HepG2 (cell line): ENCODE results near the gene SDK1. TPM values are rescaled to one million over a fixed set of nuclear protein-coding genes. Genes with fewer than 3 reads are reported as not detected.

Experiments used
- ATAC-seq: fragments of 200-7000 bp; cut with Tn5 transposase; 3 replicates; pipeline ENCODE4 v1.9.1; 2020; ENCODE audit warnings: mild to moderate bottlenecking, moderate library complexity
- BruUV-seq: library from RNA; stranded (reverse); fragments of 400-500 nt; replicated peaks from 2 replicates; lab custom pipeline; 2021; lab: Mats Ljungman, UMichigan
- CTCF ChIA-PET: fragments of 300-600 bp; formaldehyde crosslinking; extraction: SDS; loops from one replicate; lab custom pipeline; 2021; ENCODE audit warnings: low total read pairs, inconsistent platforms, low intra/inter-chr PET ratio; lab: Yijun Ruan, JAX
- POLR2A ChIA-PET: fragments of 350-600 bp; sonication (Branson Sonifier 250); formaldehyde crosslinking; loops from one replicate; lab custom pipeline; 2020; ENCODE audit warnings: antibody characterized with exemption, inconsistent platforms; lab: Yijun Ruan, JAX
- DNase-seq: peaks from one replicate; pipeline ENCODE4 v3.0.0-alpha.2; 2015; ENCODE audit warnings: low spot score
- FAIRE-seq: peaks from 3 replicates; lab custom pipeline; 2011; peaks lifted over from hg19 to GRCh38; lab: Jason Lieb, UNC
- H2AFZ ChIP-seq: one replicate; pipeline ENCODE4 v1.6.1; 2011; ENCODE audit warnings: low read length, inconsistent platforms
- H3K27ac ChIP-seq: fragments of 300-600 bp; 3 replicates; pipeline ENCODE4 v1.8.0; 2011; ENCODE audit warnings: mixed run types, mild to moderate bottlenecking, mixed read lengths, low read length, inconsistent platforms; ENCODE audit not compliant: insufficient read depth; ENCODE audit errors: extremely low read length
- H3K27me3 ChIP-seq, 2 experiments: fragments of 200-600 bp in 1 of 2; 2 replicates in 1 of 2; 3 replicates in 1 of 2; pipeline versions ENCODE4 v1.6.0 to v1.8.0; 2011; ENCODE audit warnings: low read length in 2 of 2, mild to moderate bottlenecking in 2 of 2, moderate library complexity in 2 of 2, inconsistent platforms in 1 of 2; ENCODE audit not compliant: insufficient read depth in 2 of 2, control insufficient read depth in 1 of 2
- H3K36me3 ChIP-seq, 2 experiments: fragments of 200-600 bp in 1 of 2; replicated peaks in 1 of 2; 2 replicates in 1 of 2; 3 replicates in 1 of 2; pipeline versions ENCODE4 v1.5.1 to v1.8.0; 2011; ENCODE audit warnings: low read length in 2 of 2, inconsistent platforms in 1 of 2; ENCODE audit not compliant: insufficient read depth in 2 of 2, control insufficient read depth in 1 of 2
- H3K4me1 ChIP-seq: 2 replicates; pipeline ENCODE4 v1.5.1; 2012; ENCODE audit warnings: low read length, inconsistent platforms; ENCODE audit not compliant: insufficient read depth
- H3K4me2 ChIP-seq: 2 replicates; pipeline ENCODE4 v1.6.0; 2011; ENCODE audit warnings: low read depth, low read length, inconsistent platforms
- H3K4me3 ChIP-seq, 3 experiments: fragments of 200-600 bp in 1 of 3; sonication (generic), shearing (Covaris generic) in 1 of 3; replicated peaks in 1 of 3; 2 replicates each; pipeline ENCODE4 v1.5.1; 2011 to 2016; ENCODE audit warnings: low read length in 3 of 3, inconsistent platforms in 2 of 3, low read depth in 2 of 3, mild to moderate bottlenecking in 2 of 3, control low read depth in 1 of 3, mixed read lengths in 1 of 3; ENCODE audit not compliant: insufficient read depth in 1 of 3
- H3K79me2 ChIP-seq: one replicate; pipeline ENCODE4 v1.6.1; 2011; ENCODE audit warnings: low read length, inconsistent platforms; ENCODE audit not compliant: insufficient read depth
- H3K9ac ChIP-seq: 2 replicates; pipeline ENCODE4 v1.6.0; 2011; ENCODE audit warnings: mild to moderate bottlenecking, low read depth, low read length, inconsistent platforms; ENCODE audit not compliant: insufficient read depth
- H3K9me3 ChIP-seq: 2 replicates; pipeline ENCODE4 v1.5.1; 2012; ENCODE audit warnings: mild to moderate bottlenecking, low read length
- H4K20me1 ChIP-seq: 2 replicates; pipeline ENCODE4 v1.6.0; 2011; ENCODE audit warnings: inconsistent platforms, mild to moderate bottlenecking, low read length, moderate library complexity; ENCODE audit not compliant: insufficient read depth
- EZH2 ChIP-seq: conservative IDR thresholded peaks from 2 replicates; pipeline ENCODE4 v1.6.1; 2012; ENCODE audit warnings: mild to moderate bottlenecking, low read depth, low read length, moderate library complexity
- GATAD2A ChIP-seq: IDR thresholded peaks from 2 replicates; pipeline ENCODE4 v1.6.1; 2016
- HNRNPH1 ChIP-seq: fragments of 200-400 bp; formaldehyde crosslinking; optimal IDR thresholded peaks from 2 replicates; pipeline ENCODE3; 2017; ENCODE audit warnings: mild to moderate bottlenecking, low read depth, low read length
- KDM1A ChIP-seq: IDR thresholded peaks from 2 replicates; pipeline ENCODE4 v1.6.1; 2016; ENCODE audit warnings: missing compliant biosample characterization
- MED13 ChIP-seq: sonication (generic); formaldehyde crosslinking; IDR thresholded peaks from 2 replicates; pipeline ENCODE4 v1.5.0; 2020; ENCODE audit warnings: missing genetic modification reagents
- NBN ChIP-seq: fragments of 450-650 bp; conservative IDR thresholded peaks from 2 replicates; pipeline ENCODE4 v1.6.1; 2017
- NFYC ChIP-seq: IDR thresholded peaks from 2 replicates; pipeline ENCODE4 v1.6.1; 2016; ENCODE audit warnings: missing genetic modification reagents, missing compliant biosample characterization
- SRSF9 ChIP-seq: fragments of 200-400 bp; formaldehyde crosslinking; IDR thresholded peaks from 2 replicates; pipeline ENCODE4 v1.6.1; 2018; ENCODE audit warnings: borderline replicate concordance, mild to moderate bottlenecking, low read depth, low read length; ENCODE audit not compliant: insufficient read depth, poor library complexity, severe bottlenecking
- SUZ12 ChIP-seq: fragments of 150-350 bp; IDR thresholded peaks from 2 replicates; pipeline ENCODE4 v1.6.1; 2014; ENCODE audit warnings: low read depth, low read length
- TAF1 ChIP-seq: sonication (generic); formaldehyde crosslinking; IDR thresholded peaks from 2 replicates; pipeline ENCODE4 v1.4.0; 2020; ENCODE audit warnings: missing genetic modification reagents
- ZNF180 ChIP-seq: sonication (generic); formaldehyde crosslinking; IDR thresholded peaks from 2 replicates; pipeline ENCODE4 v1.4.0; 2020; ENCODE audit warnings: low read depth, missing genetic modification reagents, borderline replicate concordance
- ZNF567 ChIP-seq: sonication (generic); formaldehyde crosslinking; IDR thresholded peaks from 2 replicates; pipeline ENCODE4 v1.8.1; 2023; ENCODE audit warnings: mild to moderate bottlenecking, missing genetic modification reagents, borderline replicate concordance
- ZNF713 ChIP-seq: sonication (generic); formaldehyde crosslinking; IDR thresholded peaks from 2 replicates; pipeline ENCODE4 v1.4.0; 2020; ENCODE audit warnings: mild to moderate bottlenecking, missing genetic modification reagents
- ZNF841 ChIP-seq: sonication (generic); formaldehyde crosslinking; IDR thresholded peaks from 2 replicates; pipeline ENCODE4 v1.8.1; 2023; ENCODE audit warnings: missing genetic modification reagents, borderline replicate concordance
- WGBS: methylation state at CpG from one replicate; pipeline ENCODE4 v1.1.6; 2017; ENCODE audit warnings: low lambda C conversion rate; 5-methylcytosine and 5-hydroxymethylcytosine counted together
- in situ Hi-C: cut with HindIII; loops from 2 replicates; pipeline ENCODE4 v1.10.0; 2017; ENCODE audit warnings: low pct_unique_long_range_greater_than_20kb; ENCODE audit not compliant: extremely low pct_ligation_motif_present
- intact Hi-C: fragments of 100-400 bp; cut with micrococcal nuclease; formaldehyde crosslinking; loops from one replicate; pipeline ENCODE4 v1.10.0; 2022; ENCODE audit not compliant: unreplicated experiment
- polyA plus RNA-seq, 8 experiments: library from polyadenylated mRNA; depleted of rRNA in 3 of 8; stranded (reverse) in 7 of 8; unstranded in 1 of 8; fragments of >200 nt; fragmentation: Illumina TruSeq in 4 of 8; extraction: Trizol in 4 of 8; gene quantifications; 2 replicates each; pipeline versions ENCODE4 v1.2.1 to v1.2.3, GENCODE V29; 2011 to 2016; ENCODE audit warnings: low read depth in 4 of 8, missing spikeins in 1 of 8, mixed read lengths in 1 of 8; ENCODE audit not compliant: insufficient read depth in 1 of 8
- total RNA-seq, 5 experiments: library from RNA; depleted of rRNA; stranded (reverse); fragments of >200 nt; fragmentation: Illumina TruSeq; extraction: Trizol; gene quantifications; 2 replicates each; pipeline ENCODE4 v1.2.3, GENCODE V29; 2016; ENCODE audit warnings: low read depth in 1 of 5
- TF ChIP-seq, protein P1 (sequence below): sonication (generic); formaldehyde crosslinking; IDR thresholded peaks from 2 replicates; pipeline ENCODE4 v1.8.1; 2023; ENCODE audit warnings: mild to moderate bottlenecking, missing genetic modification reagents, borderline replicate concordance
- TF ChIP-seq, protein P2 (sequence below): sonication (generic); formaldehyde crosslinking; IDR thresholded peaks from 2 replicates; pipeline ENCODE4 v1.4.0; 2020; ENCODE audit warnings: missing genetic modification reagents

The SDK1 gene
- total and polyA plus RNA-seq, 2 of the 13 experiments (the other 11 are each of a cell fraction or from before 2014, with no cell fraction given): 0.35 to 2.4 TPM

- DNase-seq (no peak), FAIRE-seq (no peak), ATAC-seq (no peak)
- no peaks in the 10 kb centered on the region for H3K4me1 ChIP-seq
- WGBS: 93% methylated on average over 8 of the region's 8 CpGs
- peaks cover 12% of the 10 kb centered on the region for H3K9me3 ChIP-seq
- H3K4me2 ChIP-seq: no peak overlapping the region
- in situ Hi-C loops: no loop called here
- no peak overlapping the region for H3K4me3 ChIP-seq
- no peaks in the 10 kb centered on the region for H3K36me3 ChIP-seq
- intact Hi-C loops: no loop called here
- BruUV-seq: no TSS peak
- CTCF ChIA-PET: no interaction called here
- no peak overlapping the region for H3K9ac ChIP-seq
- no peak for TF ChIP-seq HNRNPH1
- no peak for TF ChIP-seq ZNF713
- TF ChIP-seq NBN: no peak
- TF ChIP-seq SUZ12: no peak
- no peak for TF ChIP-seq TAF1 (CRISPR knock-in tag)
- TF ChIP-seq NFYC (CRISPR knock-in tag): no peak
- TF ChIP-seq, protein P1, sequence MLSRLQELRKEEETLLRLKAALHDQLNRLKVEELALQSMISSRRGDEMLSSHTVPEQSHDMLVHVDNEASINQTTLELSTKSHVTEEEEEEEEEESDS (CRISPR knock-in tag): no peak
- no peak for TF ChIP-seq GATAD2A (CRISPR knock-in tag)
- TF ChIP-seq, protein P2, sequence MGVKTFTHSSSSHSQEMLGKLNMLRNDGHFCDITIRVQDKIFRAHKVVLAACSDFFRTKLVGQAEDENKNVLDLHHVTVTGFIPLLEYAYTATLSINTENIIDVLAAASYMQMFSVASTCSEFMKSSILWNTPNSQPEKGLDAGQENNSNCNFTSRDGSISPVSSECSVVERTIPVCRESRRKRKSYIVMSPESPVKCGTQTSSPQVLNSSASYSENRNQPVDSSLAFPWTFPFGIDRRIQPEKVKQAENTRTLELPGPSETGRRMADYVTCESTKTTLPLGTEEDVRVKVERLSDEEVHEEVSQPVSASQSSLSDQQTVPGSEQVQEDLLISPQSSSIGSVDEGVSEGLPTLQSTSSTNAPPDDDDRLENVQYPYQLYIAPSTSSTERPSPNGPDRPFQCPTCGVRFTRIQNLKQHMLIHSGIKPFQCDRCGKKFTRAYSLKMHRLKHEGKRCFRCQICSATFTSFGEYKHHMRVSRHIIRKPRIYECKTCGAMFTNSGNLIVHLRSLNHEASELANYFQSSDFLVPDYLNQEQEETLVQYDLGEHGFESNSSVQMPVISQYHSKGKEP: no peak
- TF ChIP-seq EZH2: no peak
- no peak for TF ChIP-seq ZNF841 (CRISPR knock-in tag)
- no peak for TF ChIP-seq KDM1A (CRISPR knock-in tag)
- no peak for TF ChIP-seq ZNF567 (CRISPR knock-in tag)
- no peak for TF ChIP-seq ZNF180 (CRISPR knock-in tag)
- TF ChIP-seq SRSF9: no peak
- no peak for TF ChIP-seq MED13 (CRISPR knock-in tag)
- H3K79me2 ChIP-seq: no peaks in the 10 kb centered on the region
- H3K27me3 ChIP-seq: no peaks in the 10 kb centered on the region
- POLR2A ChIA-PET: no interaction called here
- H3K27ac ChIP-seq: no peak overlapping the region
- H4K20me1 ChIP-seq: no peaks in the 10 kb centered on the region
- H2AFZ ChIP-seq: no peak overlapping the region
Measured at GRCh38 chr7:4015371-4015770, 714.3 kb downstream of the SDK1 start.
